ENCODE data around the gene SLIT3. TPM values are rescaled to one million over a fixed set of nuclear protein-coding genes. Genes with fewer than 3 reads are reported as not detected.

SLIT3 gene
- total RNA-seq, 1 experiment from 2014 or later, result 0.10 TPM

DNA sequence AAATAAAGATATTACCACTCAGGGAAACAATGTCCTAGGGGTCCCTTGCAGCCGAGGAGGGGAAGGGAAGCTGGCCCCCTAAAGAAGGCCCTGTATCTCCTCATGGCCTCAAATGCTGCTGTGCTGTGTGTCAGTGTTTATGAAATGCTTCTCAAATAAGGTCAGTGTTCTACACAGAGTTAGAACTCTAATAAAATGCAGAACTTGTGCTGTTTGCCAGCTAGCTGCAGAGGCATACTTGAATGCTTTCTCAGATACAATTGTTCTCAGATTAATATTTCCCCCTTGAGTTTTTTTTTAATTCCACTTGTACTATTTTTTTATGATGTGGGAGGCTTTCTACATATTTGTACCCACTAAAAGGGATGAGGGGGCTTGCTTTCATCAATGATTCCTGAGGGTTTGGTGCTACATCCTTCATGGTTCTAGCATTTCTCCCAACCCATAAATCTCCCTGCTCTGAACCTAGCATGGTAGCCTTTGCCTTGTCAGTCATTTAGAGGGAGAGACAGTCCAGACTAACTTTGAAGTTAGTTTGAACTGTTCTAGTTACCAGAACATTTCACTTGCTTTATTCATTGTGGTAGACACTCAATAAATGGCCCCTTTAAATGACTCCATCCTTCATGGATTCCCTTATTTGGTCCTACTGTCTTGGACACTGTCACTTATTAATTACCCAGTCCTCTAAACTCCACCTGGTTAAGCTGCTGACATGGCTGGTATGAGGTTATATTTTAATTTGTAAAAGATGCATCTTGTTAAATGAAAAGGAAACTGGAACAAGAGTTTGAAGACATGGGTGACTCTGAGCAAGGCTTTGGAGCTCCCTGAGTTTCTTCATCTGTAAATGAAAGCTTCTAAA, 12.6 kb downstream of the SLIT3 start:
- TF ChIP-seq, protein P1, sequence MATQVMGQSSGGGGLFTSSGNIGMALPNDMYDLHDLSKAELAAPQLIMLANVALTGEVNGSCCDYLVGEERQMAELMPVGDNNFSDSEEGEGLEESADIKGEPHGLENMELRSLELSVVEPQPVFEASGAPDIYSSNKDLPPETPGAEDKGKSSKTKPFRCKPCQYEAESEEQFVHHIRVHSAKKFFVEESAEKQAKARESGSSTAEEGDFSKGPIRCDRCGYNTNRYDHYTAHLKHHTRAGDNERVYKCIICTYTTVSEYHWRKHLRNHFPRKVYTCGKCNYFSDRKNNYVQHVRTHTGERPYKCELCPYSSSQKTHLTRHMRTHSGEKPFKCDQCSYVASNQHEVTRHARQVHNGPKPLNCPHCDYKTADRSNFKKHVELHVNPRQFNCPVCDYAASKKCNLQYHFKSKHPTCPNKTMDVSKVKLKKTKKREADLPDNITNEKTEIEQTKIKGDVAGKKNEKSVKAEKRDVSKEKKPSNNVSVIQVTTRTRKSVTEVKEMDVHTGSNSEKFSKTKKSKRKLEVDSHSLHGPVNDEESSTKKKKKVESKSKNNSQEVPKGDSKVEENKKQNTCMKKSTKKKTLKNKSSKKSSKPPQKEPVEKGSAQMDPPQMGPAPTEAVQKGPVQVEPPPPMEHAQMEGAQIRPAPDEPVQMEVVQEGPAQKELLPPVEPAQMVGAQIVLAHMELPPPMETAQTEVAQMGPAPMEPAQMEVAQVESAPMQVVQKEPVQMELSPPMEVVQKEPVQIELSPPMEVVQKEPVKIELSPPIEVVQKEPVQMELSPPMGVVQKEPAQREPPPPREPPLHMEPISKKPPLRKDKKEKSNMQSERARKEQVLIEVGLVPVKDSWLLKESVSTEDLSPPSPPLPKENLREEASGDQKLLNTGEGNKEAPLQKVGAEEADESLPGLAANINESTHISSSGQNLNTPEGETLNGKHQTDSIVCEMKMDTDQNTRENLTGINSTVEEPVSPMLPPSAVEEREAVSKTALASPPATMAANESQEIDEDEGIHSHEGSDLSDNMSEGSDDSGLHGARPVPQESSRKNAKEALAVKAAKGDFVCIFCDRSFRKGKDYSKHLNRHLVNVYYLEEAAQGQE (IDR thresholded peaks at IDR 0.05; ENCODE audit: low read depth), result no peak
- TF ChIP-seq JUND (IDR thresholded peaks at IDR 0.05) (no peak), EZH2 (IDR thresholded peaks at IDR 0.05) (no peak), SIN3A (IDR thresholded peaks at IDR 0.05; ENCODE audit: low read depth) (no peak)
- TF ChIP-seq, protein P2, sequence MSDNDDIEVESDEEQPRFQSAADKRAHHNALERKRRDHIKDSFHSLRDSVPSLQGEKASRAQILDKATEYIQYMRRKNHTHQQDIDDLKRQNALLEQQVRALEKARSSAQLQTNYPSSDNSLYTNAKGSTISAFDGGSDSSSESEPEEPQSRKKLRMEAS (IDR thresholded peaks at IDR 0.05), result no peak
- peaks cover 25% of the 10 kb centered on the region; the same call in 1 of the 2 replicates for H3K27me3 ChIP-seq (ENCODE audit: insufficient read depth, low read length)
- H3K9ac ChIP-seq (ENCODE audit: low read length), result no peak overlapping the region
- no peaks in the 10 kb centered on the region for H3K9me3 ChIP-seq (ENCODE audit: control insufficient read depth in 1 of 2, insufficient read depth in 1 of 2, low read depth in 1 of 2, low read length in 2 of 2)
- no peaks in the 10 kb centered on the region for H3K79me2 ChIP-seq (ENCODE audit: insufficient read depth, low read length)
- H3K4me3 ChIP-seq (replicated peaks in 1 of 2; ENCODE audit: low read depth in 1 of 2, low read length in 2 of 2), result no peak overlapping the region
- DNase-seq (ENCODE audit: low read depth, low spot score) (no peak), ATAC-seq (no peak)
- H3K9me2 ChIP-seq (ENCODE audit: insufficient read depth), result no peaks in the 10 kb centered on the region
- H3K27ac ChIP-seq (ENCODE audit: low read depth, low read length), result no peak overlapping the region
- POLR2A ChIA-PET, result no interaction called here
- RAD21 ChIA-PET (ENCODE audit: low non-redundant PET in 1 of 2, low total read pairs in 2 of 2, uncharacterized antibody in 2 of 2, unreplicated experiment in 2 of 2), result no interaction called here
- no peaks in the 10 kb centered on the region for H3K36me3 ChIP-seq (ENCODE audit: control insufficient read depth in 1 of 2, insufficient read depth in 2 of 2, low read length in 2 of 2)
- no peak overlapping the region for H2AFZ ChIP-seq (ENCODE audit: low read depth, low read length, poor library complexity, severe bottlenecking)
- no TSS peak for BruUV-seq (replicated peaks)
- no peaks in the 10 kb centered on the region for H3K4me1 ChIP-seq (ENCODE audit: control insufficient read depth in 1 of 2, insufficient read depth in 2 of 2, low read length in 2 of 2)
- no peaks in the 10 kb centered on the region for H4K20me1 ChIP-seq (ENCODE audit: insufficient read depth)
- no peak overlapping the region for H3K4me2 ChIP-seq (ENCODE audit: low read length)
- intact Hi-C loops (cut with micrococcal nuclease), result no loop called here
- CTCF ChIA-PET, result no interaction called here

Measured in HCT116 (cell line).